Stimulated activated CD4-positive, alpha-beta T cell treated with anti-CD3 and anti-CD28 coated beads, Interleukin-2, amount 100 ng/mL, for 48 hours (primary cell): ENCODE results near the gene GLUD1.
"Not testable (repeated sequence)": the region's sequence is repeated elsewhere in the genome, so short reads cannot be mapped to it uniquely, and the experiment has no call there.

Experiments
- DNase-seq, 2 donors: peaks; one replicate each; pipeline ENCODE4 v3.0.0-alpha.2; 2020

Gene GLUD1

GRCh38 chr10:87089746-87090145, 4.9 kb downstream of the GLUD1 start:
- no peak for DNase-seq

- DNase-seq = no peak
These were observed 9.1 kb downstream of the GLUD1 start for GRCh38 chr10:87085537-87085936.

GRCh38 chr10:87084291-87084782, 10.3 kb downstream of the GLUD1 start:
- not testable (repeated sequence) for DNase-seq

DNA sequence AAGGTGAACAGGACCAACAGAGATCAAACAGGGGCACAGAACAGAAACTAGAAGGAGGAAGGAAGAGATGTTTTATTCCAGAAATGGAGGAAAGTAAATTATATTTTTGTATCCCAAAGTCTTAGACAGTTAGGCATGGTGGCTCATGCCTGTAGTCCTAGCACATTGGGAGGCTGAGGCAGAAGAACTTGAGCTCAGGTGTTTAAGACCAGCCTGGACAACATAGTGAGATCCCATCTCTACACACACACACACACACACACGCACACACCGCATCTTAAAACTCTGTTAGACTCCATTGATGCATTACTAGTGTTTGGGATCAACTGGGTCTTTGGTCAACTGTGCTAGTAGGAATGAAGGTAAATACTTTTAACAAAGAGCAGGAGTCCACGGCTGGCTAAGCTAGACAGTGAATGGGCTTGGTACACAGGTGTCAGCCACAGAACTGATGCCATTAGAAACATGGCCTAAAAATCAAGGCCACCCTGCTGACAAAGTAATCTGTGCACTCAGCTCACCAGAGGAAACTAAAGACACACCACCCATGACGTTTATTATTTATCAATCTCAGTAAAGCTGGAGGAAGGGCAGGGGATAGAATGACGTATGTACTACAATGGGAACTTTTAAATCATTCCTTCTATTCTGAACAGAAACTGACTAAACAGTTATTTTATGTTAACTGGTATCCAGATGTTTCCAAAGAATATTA, 10.9 kb downstream of the GLUD1 start:
- not testable (repeated sequence) for DNase-seq

- DNase-seq = not testable (repeated sequence)
These were observed 12.4 kb downstream of the GLUD1 start for GRCh38 chr10:87082219-87082618.

DNA sequence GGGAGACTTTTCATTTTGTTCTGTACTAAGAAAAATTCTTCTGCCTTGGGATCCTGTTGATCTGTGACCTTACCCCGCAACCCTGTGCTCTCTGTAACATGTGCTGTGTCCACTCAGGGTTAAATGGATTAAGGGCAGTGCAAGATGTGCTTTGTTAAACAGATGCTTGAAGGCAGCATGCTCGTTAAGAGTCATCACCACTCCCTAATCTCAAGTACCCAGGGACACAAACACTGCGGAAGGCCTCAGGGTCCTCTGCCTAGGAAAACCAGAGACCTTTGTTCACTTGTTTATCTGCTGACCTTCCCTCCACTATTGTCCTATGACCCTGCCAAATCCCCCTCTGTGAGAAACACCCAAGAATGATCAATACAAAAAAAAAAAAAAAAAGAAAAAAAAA, 13.1 kb downstream of the GLUD1 start:
- DNase-seq = not testable (repeated sequence)

GRCh38 chr10:87080621-87081020, 14.0 kb downstream of the GLUD1 start:
- DNase-seq = not testable (repeated sequence)

DNA sequence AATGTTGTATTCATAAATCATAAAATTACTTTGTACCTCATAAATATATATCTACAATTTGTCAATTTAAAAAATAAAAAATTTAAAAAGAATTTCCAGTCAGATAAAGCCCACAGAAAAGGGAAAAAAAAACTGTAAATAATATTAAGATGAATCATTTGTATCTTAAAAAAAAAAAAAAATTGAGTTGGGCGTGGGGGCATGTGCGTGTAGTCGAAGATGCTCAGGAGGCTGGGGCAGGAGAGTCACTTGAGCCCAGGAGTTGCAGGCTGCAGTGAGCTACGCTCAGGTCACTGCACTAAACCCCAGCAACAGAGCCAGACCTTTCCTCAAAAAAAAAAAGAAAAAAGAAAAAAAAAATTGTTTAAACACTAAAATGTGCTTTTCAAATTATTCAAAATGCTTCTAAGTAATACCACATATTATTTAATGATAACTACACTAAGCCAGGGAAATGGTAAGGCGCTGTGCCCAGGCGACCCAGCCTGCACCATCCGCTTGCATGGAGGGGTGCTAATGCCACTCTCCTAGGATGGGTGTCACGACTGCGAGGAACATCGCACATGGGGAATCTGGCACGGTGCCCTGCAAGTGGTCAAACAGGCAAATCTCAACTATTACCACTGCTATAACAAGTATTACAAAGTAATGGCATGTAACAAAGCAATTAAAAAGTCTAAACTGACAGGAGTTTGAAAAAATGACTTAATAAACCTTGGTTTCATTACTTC, 15.4 kb downstream of the GLUD1 start:
- no peak for DNase-seq

DNA sequence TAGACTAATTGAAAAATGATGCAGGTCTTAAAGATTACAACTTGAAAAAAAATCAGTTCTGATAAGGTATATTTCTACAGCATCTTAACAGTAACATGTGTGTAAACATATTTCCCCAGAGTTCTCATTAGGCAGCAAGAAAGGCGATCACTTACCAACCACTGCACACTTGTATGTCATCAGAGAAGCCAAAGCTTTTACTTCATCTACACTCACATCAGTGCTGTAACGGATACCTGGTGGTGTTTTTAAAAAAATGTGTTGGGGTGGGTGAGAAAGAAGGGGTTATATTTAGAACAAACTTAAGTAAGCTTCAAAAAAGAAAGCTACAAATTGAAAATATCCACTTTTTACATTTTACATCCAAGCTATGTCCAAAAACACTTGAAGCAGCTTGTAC, 18.2 kb downstream of the GLUD1 start:
- not testable (repeated sequence) for DNase-seq

DNA sequence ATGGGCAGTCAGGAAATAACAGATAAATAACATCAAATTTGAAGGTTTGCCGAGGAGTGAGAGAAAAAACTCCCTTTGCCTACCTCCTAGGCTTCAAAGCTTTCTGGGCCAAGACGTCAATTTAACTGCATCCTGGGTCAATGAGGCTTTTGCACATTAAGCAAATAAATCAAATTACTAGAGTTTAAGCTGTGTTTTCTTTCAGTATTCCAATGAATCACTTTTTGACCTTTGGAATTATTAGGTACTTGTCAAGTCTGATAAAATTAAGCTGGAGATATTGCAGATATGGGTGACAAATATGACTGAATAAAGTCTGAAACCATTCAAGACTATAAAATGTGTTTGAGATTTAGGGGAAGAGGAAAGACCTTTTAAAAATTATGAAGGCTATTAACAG, 22.2 kb downstream of the GLUD1 start:
- no peak for DNase-seq

- DNase-seq = no peak
These were observed 26.4 kb downstream of the GLUD1 start for GRCh38 chr10:87068281-87068680.

GRCh38 chr10:87066865-87067264, 27.8 kb downstream of the GLUD1 start:
- DNase-seq = no peak

GRCh38 chr10:87066178-87066577, 28.5 kb downstream of the GLUD1 start:
- DNase-seq = no peak

GRCh38 chr10:87064651-87065050, 30.0 kb downstream of the GLUD1 start:
- DNase-seq = no peak

- DNase-seq = no peak
These were observed 34.2 kb downstream of the GLUD1 start for GRCh38 chr10:87060280-87060928.

- no peak for DNase-seq
These were observed 35.2 kb downstream of the GLUD1 start for GRCh38 chr10:87059401-87059800.

DNA sequence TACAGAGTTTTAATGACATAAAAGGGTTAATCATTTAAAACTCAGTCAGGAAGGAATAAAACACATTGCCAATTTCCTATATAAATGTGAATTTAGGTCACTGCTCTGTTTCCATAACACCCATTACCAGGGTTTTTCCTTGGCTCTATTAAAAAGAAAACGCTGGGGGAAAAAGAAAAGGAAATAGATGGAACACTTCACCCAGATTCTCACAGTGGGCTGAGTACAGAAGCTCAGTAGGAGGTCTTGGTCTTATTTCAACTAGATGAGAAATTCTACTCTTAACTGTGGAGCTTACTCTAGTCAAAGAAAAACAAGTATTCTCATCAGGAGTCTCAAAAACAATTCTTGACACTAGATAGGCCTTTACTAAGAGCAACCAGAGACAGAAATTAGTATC, 36.5 kb downstream of the GLUD1 start:
- DNase-seq = no peak

- DNase-seq = peak in 1 of 2 donors; percentile 2
These were observed 40.0 kb downstream of the GLUD1 start for GRCh38 chr10:87054373-87055295.

GRCh38 chr10:87053577-87054181, 41.0 kb downstream of the GLUD1 start:
- DNase-seq = no peak

DNA sequence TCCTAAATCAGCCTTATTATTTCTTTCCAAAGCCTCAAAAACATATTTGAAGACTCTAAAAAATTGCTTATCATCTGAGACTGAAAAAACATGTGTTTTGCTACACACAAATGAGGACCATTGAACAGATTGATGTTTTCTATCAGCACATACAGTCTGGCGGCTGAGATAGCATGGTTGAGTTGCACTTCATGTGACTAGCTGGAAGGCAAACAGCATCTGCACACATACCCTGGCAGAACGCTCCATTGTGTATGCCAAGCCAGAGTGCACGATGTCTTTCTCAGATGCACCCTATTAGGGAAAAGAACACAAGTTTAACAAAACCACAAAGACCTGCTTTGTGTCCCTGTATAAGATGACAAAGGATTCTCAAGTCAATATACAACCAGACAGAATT, 41.5 kb downstream of the GLUD1 start:
- DNase-seq = no peak

GRCh38 chr10:87045434-87045938, 49.2 kb downstream of the GLUD1 start:
- DNase-seq = no peak

- not testable (repeated sequence) for DNase-seq
These were observed 51.1 kb downstream of the GLUD1 start for GRCh38 chr10:87043579-87043978.
